ENCODE results near the gene TMEM45B. TPM values are rescaled to one million over a fixed set of nuclear protein-coding genes. Genes with fewer than 3 reads are reported as not detected.
"Not testable (repeated sequence)": the region's sequence is repeated elsewhere in the genome, so short reads cannot be mapped to it uniquely, and the experiment has no call there.

Gene TMEM45B
- total RNA-seq, 1 donor from 2014 or later, result not detected

DNA sequence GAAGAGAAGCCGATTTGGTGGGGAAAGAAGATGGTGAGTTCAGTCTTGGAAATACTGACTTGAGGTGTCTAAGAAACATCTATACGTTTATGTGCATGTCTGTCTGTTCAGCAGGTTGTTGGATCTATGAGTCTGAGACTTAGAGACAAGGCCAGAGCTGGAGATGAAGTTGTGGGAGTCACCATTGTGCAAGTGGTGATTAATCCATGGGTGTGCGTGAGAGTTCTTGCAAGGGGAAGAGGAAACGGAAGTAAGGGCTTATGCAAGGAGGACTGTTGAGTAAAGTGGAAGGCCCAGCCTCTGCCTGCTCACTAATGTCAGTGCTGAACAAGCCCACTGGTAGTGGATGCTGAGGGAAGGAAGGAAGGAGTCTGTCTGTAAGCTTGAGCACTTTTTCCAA, 9.7 kb downstream of the TMEM45B start:
- H3K27me3 Mint-ChIP-seq (ENCODE audit: unreplicated experiment), result peaks cover 8% of the 10 kb centered on the region
- DNase-seq (ENCODE audit: extremely low spot score, unreplicated experiment), result no peak
- H3K9me3 Mint-ChIP-seq (ENCODE audit: unreplicated experiment), result no peaks in the 10 kb centered on the region
- H3K4me3 Mint-ChIP-seq (ENCODE audit: unreplicated experiment), result no peak overlapping the region
- no peak overlapping the region for H3K27ac Mint-ChIP-seq (ENCODE audit: unreplicated experiment)
- TF ChIP-seq, protein P1, sequence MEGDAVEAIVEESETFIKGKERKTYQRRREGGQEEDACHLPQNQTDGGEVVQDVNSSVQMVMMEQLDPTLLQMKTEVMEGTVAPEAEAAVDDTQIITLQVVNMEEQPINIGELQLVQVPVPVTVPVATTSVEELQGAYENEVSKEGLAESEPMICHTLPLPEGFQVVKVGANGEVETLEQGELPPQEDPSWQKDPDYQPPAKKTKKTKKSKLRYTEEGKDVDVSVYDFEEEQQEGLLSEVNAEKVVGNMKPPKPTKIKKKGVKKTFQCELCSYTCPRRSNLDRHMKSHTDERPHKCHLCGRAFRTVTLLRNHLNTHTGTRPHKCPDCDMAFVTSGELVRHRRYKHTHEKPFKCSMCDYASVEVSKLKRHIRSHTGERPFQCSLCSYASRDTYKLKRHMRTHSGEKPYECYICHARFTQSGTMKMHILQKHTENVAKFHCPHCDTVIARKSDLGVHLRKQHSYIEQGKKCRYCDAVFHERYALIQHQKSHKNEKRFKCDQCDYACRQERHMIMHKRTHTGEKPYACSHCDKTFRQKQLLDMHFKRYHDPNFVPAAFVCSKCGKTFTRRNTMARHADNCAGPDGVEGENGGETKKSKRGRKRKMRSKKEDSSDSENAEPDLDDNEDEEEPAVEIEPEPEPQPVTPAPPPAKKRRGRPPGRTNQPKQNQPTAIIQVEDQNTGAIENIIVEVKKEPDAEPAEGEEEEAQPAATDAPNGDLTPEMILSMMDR (IDR thresholded peaks at IDR 0.05), result no peak
- H3K36me3 Mint-ChIP-seq (ENCODE audit: unreplicated experiment), result no peaks in the 10 kb centered on the region
- no peaks in the 10 kb centered on the region for H3K4me1 Mint-ChIP-seq (ENCODE audit: unreplicated experiment)

GRCh38 chr11:129828301-129828836, 12.7 kb downstream of the TMEM45B start:
- H3K36me3 Mint-ChIP-seq (ENCODE audit: unreplicated experiment), result no peaks in the 10 kb centered on the region
- TF ChIP-seq, protein P1 (IDR thresholded peaks at IDR 0.05), result no peak
- no peak overlapping the region for H3K27ac Mint-ChIP-seq (ENCODE audit: unreplicated experiment)
- no peak for DNase-seq (ENCODE audit: extremely low spot score, unreplicated experiment)
- no peak overlapping the region for H3K4me3 Mint-ChIP-seq (ENCODE audit: unreplicated experiment)
- no peaks in the 10 kb centered on the region for H3K9me3 Mint-ChIP-seq (ENCODE audit: unreplicated experiment)
- no peaks in the 10 kb centered on the region for H3K4me1 Mint-ChIP-seq (ENCODE audit: unreplicated experiment)
- peaks cover 4% of the 10 kb centered on the region for H3K27me3 Mint-ChIP-seq (ENCODE audit: unreplicated experiment)

DNA sequence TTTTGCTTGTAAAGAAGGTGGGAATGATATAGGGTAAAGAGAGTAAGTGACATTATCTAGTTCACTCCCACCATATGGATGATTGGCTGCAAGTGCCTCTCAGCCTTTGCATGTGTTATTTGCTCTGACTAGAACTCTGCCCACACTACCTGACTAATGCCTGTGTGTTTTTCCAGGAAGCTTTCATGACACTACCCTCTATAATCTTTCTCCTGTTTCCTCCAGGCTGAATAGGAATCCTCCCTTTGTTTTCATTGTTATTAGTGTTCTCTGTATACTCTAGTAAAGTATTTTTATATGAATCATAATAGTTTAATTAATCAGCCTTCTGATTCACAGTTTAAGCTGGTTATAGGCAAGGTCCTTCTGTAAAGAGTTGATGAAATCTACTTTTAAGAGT, 13.8 kb downstream of the TMEM45B start:
- not testable (repeated sequence) for H3K4me1 Mint-ChIP-seq (ENCODE audit: unreplicated experiment); H3K27ac Mint-ChIP-seq (ENCODE audit: unreplicated experiment); H3K27me3 Mint-ChIP-seq (ENCODE audit: unreplicated experiment); H3K36me3 Mint-ChIP-seq (ENCODE audit: unreplicated experiment); DNase-seq (ENCODE audit: extremely low spot score, unreplicated experiment); H3K9me3 Mint-ChIP-seq (ENCODE audit: unreplicated experiment); H3K4me3 Mint-ChIP-seq (ENCODE audit: unreplicated experiment)

GRCh38 chr11:129831227-129831626, 15.6 kb downstream of the TMEM45B start:
- not testable (repeated sequence) for H3K4me3 Mint-ChIP-seq (ENCODE audit: unreplicated experiment); H3K27ac Mint-ChIP-seq (ENCODE audit: unreplicated experiment); DNase-seq (ENCODE audit: extremely low spot score, unreplicated experiment); H3K27me3 Mint-ChIP-seq (ENCODE audit: unreplicated experiment); H3K9me3 Mint-ChIP-seq (ENCODE audit: unreplicated experiment); H3K4me1 Mint-ChIP-seq (ENCODE audit: unreplicated experiment); H3K36me3 Mint-ChIP-seq (ENCODE audit: unreplicated experiment)

GRCh38 chr11:129833260-129833659, 17.6 kb downstream of the TMEM45B start:
- not testable (repeated sequence) for H3K27ac Mint-ChIP-seq (ENCODE audit: unreplicated experiment); DNase-seq (ENCODE audit: extremely low spot score, unreplicated experiment); H3K4me3 Mint-ChIP-seq (ENCODE audit: unreplicated experiment); H3K9me3 Mint-ChIP-seq (ENCODE audit: unreplicated experiment); H3K36me3 Mint-ChIP-seq (ENCODE audit: unreplicated experiment); H3K27me3 Mint-ChIP-seq (ENCODE audit: unreplicated experiment); H3K4me1 Mint-ChIP-seq (ENCODE audit: unreplicated experiment)

DNA sequence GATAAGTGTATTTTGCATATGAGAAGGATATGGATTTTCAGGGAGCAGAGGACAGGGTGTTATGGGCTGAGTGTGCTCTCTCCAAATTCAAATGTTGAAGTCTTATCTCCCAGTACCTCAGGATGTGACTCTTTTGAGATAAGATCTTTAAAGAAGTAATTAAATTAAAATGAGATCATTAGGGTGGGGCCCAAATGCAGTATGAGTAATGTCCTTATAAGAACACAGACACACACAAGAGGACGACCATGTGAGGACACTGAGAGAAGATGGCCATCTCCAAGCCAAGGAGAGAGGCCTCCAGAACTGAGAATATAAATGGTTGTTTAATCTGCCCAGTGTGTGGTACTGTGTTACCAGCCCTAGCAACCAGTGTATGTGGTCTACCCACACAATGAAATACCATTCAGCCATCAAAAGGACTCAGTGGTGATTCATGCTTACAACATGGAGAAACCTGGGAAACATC, 20.8 kb downstream of the TMEM45B start:
- not testable (repeated sequence) for H3K36me3 Mint-ChIP-seq (ENCODE audit: unreplicated experiment); H3K27ac Mint-ChIP-seq (ENCODE audit: unreplicated experiment); DNase-seq (ENCODE audit: extremely low spot score, unreplicated experiment); H3K4me3 Mint-ChIP-seq (ENCODE audit: unreplicated experiment); H3K4me1 Mint-ChIP-seq (ENCODE audit: unreplicated experiment); H3K9me3 Mint-ChIP-seq (ENCODE audit: unreplicated experiment)
- H3K27me3 Mint-ChIP-seq (ENCODE audit: unreplicated experiment), result peaks cover 24% of the 10 kb centered on the region

DNA sequence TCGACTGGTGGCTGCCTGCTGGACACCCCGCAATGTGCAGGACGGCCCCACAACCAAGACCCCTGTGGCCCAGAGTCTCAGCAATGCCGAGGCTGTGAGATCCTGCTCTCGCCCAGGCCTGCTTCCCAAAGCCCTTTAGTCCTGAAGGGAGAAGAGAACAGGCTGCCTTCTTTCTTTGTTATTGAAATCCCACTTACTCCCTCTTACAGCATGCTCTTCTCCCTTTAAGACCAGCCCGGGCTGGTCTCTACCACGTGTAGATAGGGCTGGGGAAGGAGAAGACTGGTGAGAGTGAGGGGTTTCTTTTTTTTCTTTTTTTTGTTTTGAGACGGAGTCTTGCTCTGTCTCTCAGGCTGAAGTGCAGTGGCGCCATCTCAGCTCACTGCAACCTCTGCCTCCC, 21.3 kb downstream of the TMEM45B start:
- Mint-ChIP-seq H3K9me3 (ENCODE audit: unreplicated experiment) (no peaks in the 10 kb centered on the region), H3K27me3 (ENCODE audit: unreplicated experiment) (peaks cover 28% of the 10 kb centered on the region), H3K4me3 (ENCODE audit: unreplicated experiment) (no peak overlapping the region), H3K27ac (ENCODE audit: unreplicated experiment) (no peak overlapping the region), H3K4me1 (ENCODE audit: unreplicated experiment) (no peaks in the 10 kb centered on the region), H3K36me3 (ENCODE audit: unreplicated experiment) (no peaks in the 10 kb centered on the region)
- TF ChIP-seq, protein P1 (IDR thresholded peaks at IDR 0.05), result no peak
- DNase-seq (ENCODE audit: extremely low spot score, unreplicated experiment), result no peak

All from osteocyte (in vitro differentiated cells).